Measurements from ENCODE around the gene UBAP2L. TPM values are rescaled to one million over a fixed set of nuclear protein-coding genes. Genes with fewer than 3 reads are reported as not detected.

UBAP2L gene
- total and polyA plus RNA-seq, 2 experiments from 2014 or later: 73.0 to 132 TPM

GRCh38 chr1:154174654-154175053 lies 46.1 kb upstream of the UBAP2L start:
- in situ Hi-C loops (cut with MboI): no loop called here
- H3K4me3 ChIP-seq: no peak overlapping the region
- no peaks in the 10 kb centered on the region for H3K27me3 ChIP-seq (replicated peaks; ENCODE audit: insufficient read depth)
- peaks cover 47% of the 10 kb centered on the region for H3K4me1 ChIP-seq (ENCODE audit: insufficient read depth)
- DNase-seq: no peak
- peaks cover 45% of the 10 kb centered on the region for H3K36me3 ChIP-seq (ENCODE audit: low read depth)
- H3K4me2 ChIP-seq (ENCODE audit: unreplicated experiment): no peak overlapping the region
- H3K9ac ChIP-seq: no peak overlapping the region
- TF ChIP-seq EZH2 (IDR thresholded peaks at IDR 0.05; ENCODE audit: insufficient read depth, poor library complexity, severe bottlenecking): no peak
- TF ChIP-seq EZH2phosphoT487 (IDR thresholded peaks at IDR 0.05; ENCODE audit: insufficient read depth, low read depth): no peak
- no peaks in the 10 kb centered on the region for H3K9me2 ChIP-seq (ENCODE audit: insufficient read depth)
- no peaks in the 10 kb centered on the region for H3K9me3 ChIP-seq (ENCODE audit: low read depth)
- no peak overlapping the region for H2AFZ ChIP-seq
- WGBS, 2 experiments (ENCODE audit: low coverage in 1 of 2, low lambda C conversion rate in 2 of 2, missing lambda C conversion rate in 2 of 2): 94 to 100% methylated on average over 4 of the region's 4 CpGs
- H3F3A ChIP-seq (ENCODE audit: insufficient read depth): peaks cover 44% of the 10 kb centered on the region
- peaks cover 39% of the 10 kb centered on the region for H4K20me1 ChIP-seq (ENCODE audit: insufficient read depth)
- no peak overlapping the region for H3K27ac ChIP-seq
- peaks cover 100% of the 10 kb centered on the region for H3K79me2 ChIP-seq (ENCODE audit: insufficient read depth)

- Histone ChIP-seq H3K27me3 (replicated peaks; ENCODE audit: insufficient read depth) (no peaks in the 10 kb centered on the region), H3K9me3 (ENCODE audit: low read depth) (no peaks in the 10 kb centered on the region), H3K9ac (no peak overlapping the region), H3K9me2 (ENCODE audit: insufficient read depth) (no peaks in the 10 kb centered on the region), H3K4me3 (no peak overlapping the region), H3K79me2 (ENCODE audit: insufficient read depth) (peaks cover 100% of the 10 kb centered on the region), H3K27ac (peak overlapping the region; percentile 45), H2AFZ (no peak overlapping the region), H3F3A (ENCODE audit: insufficient read depth) (peaks cover 51% of the 10 kb centered on the region), H4K20me1 (ENCODE audit: insufficient read depth) (peaks cover 47% of the 10 kb centered on the region), H3K36me3 (ENCODE audit: low read depth) (peaks cover 31% of the 10 kb centered on the region), H3K4me2 (ENCODE audit: unreplicated experiment) (peak overlapping the region; percentile 32), H3K4me1 (ENCODE audit: insufficient read depth) (peaks cover 61% of the 10 kb centered on the region)
- WGBS, 2 experiments (ENCODE audit: low coverage in 1 of 2, low lambda C conversion rate in 2 of 2, missing lambda C conversion rate in 2 of 2): 26 to 27% methylated on average over 2 of the region's 2 CpGs
- in situ Hi-C loops (cut with MboI): no loop called here
- TF ChIP-seq EZH2 (IDR thresholded peaks at IDR 0.05; ENCODE audit: insufficient read depth, poor library complexity, severe bottlenecking) (no peak), EZH2phosphoT487 (IDR thresholded peaks at IDR 0.05; ENCODE audit: insufficient read depth, low read depth) (no peak)
- DNase-seq: peak; percentile 93
These were observed 44.4 kb upstream of the UBAP2L start for GRCh38 chr1:154176337-154176736.

GRCh38 chr1:154178013-154178412 lies 42.7 kb upstream of the UBAP2L start:
- Histone ChIP-seq H3F3A (ENCODE audit: insufficient read depth) (peaks cover 62% of the 10 kb centered on the region), H3K79me2 (ENCODE audit: insufficient read depth) (peaks cover 98% of the 10 kb centered on the region), H3K9me2 (ENCODE audit: insufficient read depth) (no peaks in the 10 kb centered on the region), H3K4me2 (ENCODE audit: unreplicated experiment) (peak overlapping the region; percentile 28), H3K36me3 (ENCODE audit: low read depth) (peaks cover 14% of the 10 kb centered on the region), H4K20me1 (ENCODE audit: insufficient read depth) (peaks cover 53% of the 10 kb centered on the region), H3K27ac (peak overlapping the region; percentile 29), H3K9me3 (ENCODE audit: low read depth) (no peaks in the 10 kb centered on the region), H2AFZ (no peak overlapping the region), H3K4me1 (ENCODE audit: insufficient read depth) (peaks cover 64% of the 10 kb centered on the region), H3K4me3 (no peak overlapping the region), H3K9ac (no peak overlapping the region), H3K27me3 (replicated peaks; ENCODE audit: insufficient read depth) (no peaks in the 10 kb centered on the region)
- TF ChIP-seq EZH2 (IDR thresholded peaks at IDR 0.05; ENCODE audit: insufficient read depth, poor library complexity, severe bottlenecking) (no peak), EZH2phosphoT487 (IDR thresholded peaks at IDR 0.05; ENCODE audit: insufficient read depth, low read depth) (no peak)
- in situ Hi-C loops (cut with MboI): no loop called here
- 46 to 56% methylated on average over 2 of the region's 2 CpGs for WGBS, 2 experiments (ENCODE audit: low coverage in 1 of 2, low lambda C conversion rate in 2 of 2, missing lambda C conversion rate in 2 of 2)
- peak; percentile 24 for DNase-seq

- Histone ChIP-seq H3F3A (ENCODE audit: insufficient read depth) (peaks cover 62% of the 10 kb centered on the region), H3K4me1 (ENCODE audit: insufficient read depth) (peaks cover 64% of the 10 kb centered on the region), H3K9ac (peak overlapping the region; percentile 12; the same call in 1 of the 2 replicates), H3K9me2 (ENCODE audit: insufficient read depth) (no peaks in the 10 kb centered on the region), H3K27ac (peak overlapping the region; percentile 17; the same call in 1 of the 2 replicates), H3K4me2 (ENCODE audit: unreplicated experiment) (peak overlapping the region; percentile 100), H3K9me3 (ENCODE audit: low read depth) (no peaks in the 10 kb centered on the region), H2AFZ (no peak overlapping the region), H3K36me3 (ENCODE audit: low read depth) (peaks cover 9% of the 10 kb centered on the region), H3K79me2 (ENCODE audit: insufficient read depth) (peaks cover 87% of the 10 kb centered on the region), H3K4me3 (peak overlapping the region; percentile 99; the same call in 1 of the 2 replicates), H3K27me3 (replicated peaks; ENCODE audit: insufficient read depth) (no peaks in the 10 kb centered on the region), H4K20me1 (ENCODE audit: insufficient read depth) (peaks cover 53% of the 10 kb centered on the region)
- in situ Hi-C loops (cut with MboI): no loop called here
- no peak for DNase-seq
- 85 to 90% methylated on average over 10 of the region's 10 CpGs for WGBS, 2 experiments (ENCODE audit: low coverage in 1 of 2, low lambda C conversion rate in 2 of 2, missing lambda C conversion rate in 2 of 2)
- TF ChIP-seq EZH2phosphoT487 (IDR thresholded peaks at IDR 0.05; ENCODE audit: insufficient read depth, low read depth) (no peak), EZH2 (IDR thresholded peaks at IDR 0.05; ENCODE audit: insufficient read depth, poor library complexity, severe bottlenecking) (no peak)
These were observed 41.6 kb upstream of the UBAP2L start for GRCh38 chr1:154178911-154179811.
